Measurements from ENCODE around the gene LAMC3. TPM values are rescaled to one million over a fixed set of nuclear protein-coding genes. Genes with fewer than 3 reads are reported as not detected.

Gene LAMC3
- total RNA-seq, 1 experiment from 2014 or later, result 0.36 TPM

DNA sequence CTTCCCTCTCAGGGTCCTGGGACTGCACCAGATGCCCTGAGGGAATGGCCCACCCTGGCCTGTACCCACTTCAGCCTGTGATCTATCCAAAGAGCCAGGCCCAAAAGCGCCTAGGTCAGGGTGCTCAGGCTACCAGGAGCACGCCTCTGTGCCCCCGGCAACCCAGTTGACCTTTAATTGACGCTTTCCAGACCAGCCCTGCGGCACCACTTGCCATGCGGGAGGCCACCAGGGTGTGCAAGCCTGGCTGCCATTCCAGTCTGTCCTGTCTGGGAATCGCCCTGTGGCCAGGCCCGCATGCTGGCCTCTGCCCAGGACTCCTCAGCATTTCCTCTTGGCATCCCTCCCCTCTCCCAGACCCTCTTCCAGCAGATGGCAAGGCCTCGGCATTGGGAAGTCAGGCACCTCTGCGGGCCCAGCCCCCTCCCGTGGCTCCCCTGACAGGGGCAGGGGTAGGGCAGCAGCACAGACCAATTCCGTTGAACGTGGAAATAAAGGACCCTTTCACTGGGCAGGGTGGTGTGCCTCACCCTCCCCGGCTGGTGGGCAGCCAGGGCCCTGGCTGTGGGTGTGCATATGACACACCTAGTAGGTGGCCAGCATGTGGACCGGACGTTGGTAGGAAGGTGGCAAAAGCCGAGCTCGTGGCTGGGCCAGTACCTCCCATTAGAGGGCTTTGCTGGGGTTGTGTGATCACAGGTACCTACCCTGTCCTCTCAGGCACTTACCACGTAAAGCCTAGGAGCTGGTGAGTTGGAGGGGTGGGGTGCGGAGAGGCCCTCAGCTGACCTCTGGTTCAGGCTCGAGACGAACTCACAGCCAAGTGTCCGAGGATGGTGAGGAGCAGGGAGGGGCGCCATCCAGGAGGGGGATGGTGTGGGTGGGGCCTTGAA is 83.8 kb downstream of the LAMC3 start:
- Histone ChIP-seq H3K27me3 (replicated peaks; ENCODE audit: control insufficient read depth, insufficient read depth, low read length) (no peaks in the 10 kb centered on the region), H3K36me3 (ENCODE audit: control insufficient read depth, insufficient read depth, low read length) (no peaks in the 10 kb centered on the region), H3K4me1 (peaks cover 11% of the 10 kb centered on the region), H3K4me3 (ENCODE audit: low read depth, low read length) (no peak overlapping the region), H3K9me3 (no peaks in the 10 kb centered on the region)
- no peak for TF ChIP-seq CTCF (IDR thresholded peaks at IDR 0.05; ENCODE audit: insufficient read depth in 1 of 2, low read depth in 1 of 2, low read length in 1 of 2, severe bottlenecking in 1 of 2, unreplicated experiment in 1 of 2)
- H3K27me3 Mint-ChIP-seq (ENCODE audit: insufficient read depth, unreplicated experiment), result no peaks in the 10 kb centered on the region
- H3K4me1 Mint-ChIP-seq (ENCODE audit: low read depth, unreplicated experiment), result peaks cover 7% of the 10 kb centered on the region
- POLR2A ChIA-PET, result no interaction called here
- CTCF ChIA-PET, result interaction anchor here (0.6 kb wide), 1 partner anchor 235 kb away, joined by 3 read pairs; no protein-coding TSS in a partner anchor
- intact Hi-C loops (cut with micrococcal nuclease; ENCODE audit: unreplicated experiment), result no loop called here
- H3K9me3 Mint-ChIP-seq (ENCODE audit: unreplicated experiment), result no peaks in the 10 kb centered on the region
- peak in 1 of 2 experiments; percentile 63 for DNase-seq
- no peak overlapping the region for H3K27ac Mint-ChIP-seq (ENCODE audit: unreplicated experiment)
- BruUV-seq (replicated peaks), result no TSS peak
- peak overlapping the region; percentile 27 for H3K4me3 Mint-ChIP-seq (ENCODE audit: unreplicated experiment)
- no peaks in the 10 kb centered on the region for H3K36me3 Mint-ChIP-seq (ENCODE audit: insufficient read depth, unreplicated experiment)

- H3K36me3 Mint-ChIP-seq (ENCODE audit: insufficient read depth, unreplicated experiment), result no peaks in the 10 kb centered on the region
- H3K4me3 ChIP-seq (ENCODE audit: low read depth, low read length), result no peak overlapping the region
- H3K27me3 ChIP-seq (replicated peaks; ENCODE audit: control insufficient read depth, insufficient read depth, low read length), result no peaks in the 10 kb centered on the region
- no peaks in the 10 kb centered on the region for H3K9me3 ChIP-seq
- no peak for TF ChIP-seq CTCF (IDR thresholded peaks at IDR 0.05; ENCODE audit: insufficient read depth in 1 of 2, low read depth in 1 of 2, low read length in 1 of 2, severe bottlenecking in 1 of 2, unreplicated experiment in 1 of 2)
- peak overlapping the region; percentile 27 for H3K4me3 Mint-ChIP-seq (ENCODE audit: unreplicated experiment)
- intact Hi-C loops (cut with micrococcal nuclease; ENCODE audit: unreplicated experiment), result no loop called here
- no peaks in the 10 kb centered on the region for H3K27me3 Mint-ChIP-seq (ENCODE audit: insufficient read depth, unreplicated experiment)
- BruUV-seq (replicated peaks), result no TSS peak
- DNase-seq, result no peak
- no peaks in the 10 kb centered on the region for H3K36me3 ChIP-seq (ENCODE audit: control insufficient read depth, insufficient read depth, low read length)
- H3K4me1 ChIP-seq, result peaks cover 12% of the 10 kb centered on the region
- ChIA-PET POLR2A (no interaction called here), CTCF (no interaction called here)
- H3K4me1 Mint-ChIP-seq (ENCODE audit: low read depth, unreplicated experiment), result peaks cover 7% of the 10 kb centered on the region
- H3K9me3 Mint-ChIP-seq (ENCODE audit: unreplicated experiment), result no peaks in the 10 kb centered on the region
- H3K27ac Mint-ChIP-seq (ENCODE audit: unreplicated experiment), result no peak overlapping the region
Observed at GRCh38 chr9:131094015-131094414, 85.0 kb downstream of the LAMC3 start.

- Mint-ChIP-seq H3K36me3 (ENCODE audit: insufficient read depth, unreplicated experiment) (no peaks in the 10 kb centered on the region), H3K27me3 (ENCODE audit: insufficient read depth, unreplicated experiment) (no peaks in the 10 kb centered on the region), H3K4me3 (ENCODE audit: unreplicated experiment) (peak overlapping the region; percentile 84), H3K9me3 (ENCODE audit: unreplicated experiment) (no peaks in the 10 kb centered on the region), H3K4me1 (ENCODE audit: low read depth, unreplicated experiment) (peaks cover 7% of the 10 kb centered on the region), H3K27ac (ENCODE audit: unreplicated experiment) (no peak overlapping the region)
- intact Hi-C loops (cut with micrococcal nuclease; ENCODE audit: unreplicated experiment), result no loop called here
- Histone ChIP-seq H3K36me3 (ENCODE audit: control insufficient read depth, insufficient read depth, low read length) (no peaks in the 10 kb centered on the region), H3K4me3 (ENCODE audit: low read depth, low read length) (no peak overlapping the region), H3K4me1 (peaks cover 12% of the 10 kb centered on the region), H3K9me3 (no peaks in the 10 kb centered on the region), H3K27me3 (replicated peaks; ENCODE audit: control insufficient read depth, insufficient read depth, low read length) (no peaks in the 10 kb centered on the region)
- POLR2A ChIA-PET, result no interaction called here
- TF ChIP-seq CTCF (IDR thresholded peaks at IDR 0.05; ENCODE audit: insufficient read depth in 1 of 2, low read depth in 1 of 2, low read length in 1 of 2, severe bottlenecking in 1 of 2, unreplicated experiment in 1 of 2), result no peak
- CTCF ChIA-PET, result no interaction called here
- BruUV-seq (replicated peaks), result no TSS peak
- no peak for DNase-seq
Observed at GRCh38 chr9:131094622-131095021, 85.6 kb downstream of the LAMC3 start.
